Measurements from ENCODE around the gene AOPEP.
A peak's percentile ranks its signal among the peaks of the same experiment; 100 is the strongest.

The AOPEP gene

GRCh38 chr9:94896512-94896911 is 170.0 kb downstream of the AOPEP start:
- Histone ChIP-seq H3K27ac (no peak overlapping the region), H3K9me3 (ENCODE audit: control insufficient read depth, low read length) (no peaks in the 10 kb centered on the region), H3K4me3 (ENCODE audit: low read depth, low read length) (no peak overlapping the region), H3K27me3 (ENCODE audit: control insufficient read depth, insufficient read depth, low read length) (no peaks in the 10 kb centered on the region), H2AFZ (no peak overlapping the region), H3K9ac (no peak overlapping the region), H3K4me2 (ENCODE audit: low read length) (peak overlapping the region; percentile 27), H3K36me3 (ENCODE audit: control insufficient read depth, insufficient read depth, low read length) (no peaks in the 10 kb centered on the region), H3K79me2 (peaks cover 2% of the 10 kb centered on the region), H3K4me1 (no peaks in the 10 kb centered on the region)
- TF ChIP-seq CTCF (IDR thresholded peaks at IDR 0.05) = no peak

GRCh38 chr9:94899464-94900221 is 173.1 kb downstream of the AOPEP start:
- Histone ChIP-seq H3K27me3 (ENCODE audit: control insufficient read depth, insufficient read depth, low read length) (no peaks in the 10 kb centered on the region), H3K4me1 (peaks cover 2% of the 10 kb centered on the region), H2AFZ (no peak overlapping the region), H3K36me3 (ENCODE audit: control insufficient read depth, insufficient read depth, low read length) (no peaks in the 10 kb centered on the region), H3K4me3 (ENCODE audit: low read depth, low read length) (no peak overlapping the region), H3K79me2 (no peaks in the 10 kb centered on the region), H3K27ac (peak overlapping the region; percentile 57), H3K4me2 (ENCODE audit: low read length) (no peak overlapping the region), H3K9ac (no peak overlapping the region), H3K9me3 (ENCODE audit: control insufficient read depth, low read length) (no peaks in the 10 kb centered on the region)
- no peak for TF ChIP-seq CTCF (IDR thresholded peaks at IDR 0.05)

- H3K27me3 ChIP-seq (ENCODE audit: control insufficient read depth, insufficient read depth, low read length) = no peaks in the 10 kb centered on the region
- no peak overlapping the region for H2AFZ ChIP-seq
- no peaks in the 10 kb centered on the region for H3K36me3 ChIP-seq (ENCODE audit: control insufficient read depth, insufficient read depth, low read length)
- H3K79me2 ChIP-seq = no peaks in the 10 kb centered on the region
- no peak overlapping the region for H3K9ac ChIP-seq
- H3K9me3 ChIP-seq (ENCODE audit: control insufficient read depth, low read length) = no peaks in the 10 kb centered on the region
- H3K4me2 ChIP-seq (ENCODE audit: low read length) = no peak overlapping the region
- H3K27ac ChIP-seq = peak overlapping the region; percentile 57
- peaks cover 2% of the 10 kb centered on the region for H3K4me1 ChIP-seq
- H3K4me3 ChIP-seq (ENCODE audit: low read depth, low read length) = no peak overlapping the region
- no peak for TF ChIP-seq CTCF (IDR thresholded peaks at IDR 0.05)
Observed at GRCh38 chr9:94900222-94901018, 173.9 kb downstream of the AOPEP start.

DNA sequence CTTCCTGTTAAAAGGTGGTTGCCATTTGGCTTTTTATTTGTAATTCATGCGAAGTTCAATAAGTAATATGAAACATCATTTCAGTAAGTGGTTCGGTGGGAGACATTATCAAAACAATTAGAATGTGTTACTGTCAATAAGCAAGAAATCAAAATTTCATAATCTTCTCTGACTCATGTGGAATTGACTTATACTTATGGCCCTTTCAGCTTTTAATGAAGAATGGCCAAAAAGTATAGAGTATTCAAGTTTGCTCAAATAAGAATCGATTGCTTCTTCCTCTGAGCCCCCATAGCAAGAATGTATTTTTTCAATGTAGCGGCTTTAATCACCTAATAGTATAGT is 174.5 kb downstream of the AOPEP start:
- H3K4me3 ChIP-seq (ENCODE audit: low read depth, low read length) = no peak overlapping the region
- peaks cover 2% of the 10 kb centered on the region for H3K4me1 ChIP-seq
- no peaks in the 10 kb centered on the region for H3K9me3 ChIP-seq (ENCODE audit: control insufficient read depth, low read length)
- no peaks in the 10 kb centered on the region for H3K27me3 ChIP-seq (ENCODE audit: control insufficient read depth, insufficient read depth, low read length)
- TF ChIP-seq CTCF (IDR thresholded peaks at IDR 0.05) = no peak
- no peak overlapping the region for H2AFZ ChIP-seq
- no peaks in the 10 kb centered on the region for H3K79me2 ChIP-seq
- H3K4me2 ChIP-seq (ENCODE audit: low read length) = no peak overlapping the region
- peak overlapping the region; percentile 57 for H3K27ac ChIP-seq
- no peaks in the 10 kb centered on the region for H3K36me3 ChIP-seq (ENCODE audit: control insufficient read depth, insufficient read depth, low read length)
- no peak overlapping the region for H3K9ac ChIP-seq
